NCI-H1417 (cell line): Measurements from ENCODE around the gene SVEP1.

Experiments
- DNase-seq, 3 experiments: peaks; one replicate each; lab custom pipeline; 2025; lab: John Stamatoyannopoulos, UW

Gene SVEP1

GRCh38 chr9:110521206-110521605, 58.3 kb downstream of the SVEP1 start:
- peak in 1 of 3 experiments; percentile 38 for DNase-seq

- DNase-seq: no peak
Observed at GRCh38 chr9:110520120-110520701, 59.3 kb downstream of the SVEP1 start.

DNA sequence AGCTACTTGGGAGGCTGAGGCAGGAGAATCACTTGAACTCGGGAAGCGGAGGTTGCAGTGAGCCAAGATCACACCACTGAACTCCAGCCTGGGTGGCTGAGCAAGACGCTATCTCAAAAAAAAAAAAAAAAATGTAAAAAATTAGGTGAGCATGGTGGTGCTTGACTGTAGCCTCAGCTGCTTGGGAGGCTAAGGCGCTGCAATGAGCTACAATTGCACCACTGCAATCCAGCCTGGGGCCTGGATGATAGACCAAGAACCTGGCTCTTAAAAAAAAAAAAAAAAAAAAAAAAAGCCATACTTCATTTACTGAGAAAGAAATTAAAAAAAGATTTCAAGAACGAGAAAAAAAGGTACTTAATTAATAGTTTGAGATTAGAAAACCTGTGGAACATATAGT, 62.1 kb downstream of the SVEP1 start:
- no peak for DNase-seq

DNA sequence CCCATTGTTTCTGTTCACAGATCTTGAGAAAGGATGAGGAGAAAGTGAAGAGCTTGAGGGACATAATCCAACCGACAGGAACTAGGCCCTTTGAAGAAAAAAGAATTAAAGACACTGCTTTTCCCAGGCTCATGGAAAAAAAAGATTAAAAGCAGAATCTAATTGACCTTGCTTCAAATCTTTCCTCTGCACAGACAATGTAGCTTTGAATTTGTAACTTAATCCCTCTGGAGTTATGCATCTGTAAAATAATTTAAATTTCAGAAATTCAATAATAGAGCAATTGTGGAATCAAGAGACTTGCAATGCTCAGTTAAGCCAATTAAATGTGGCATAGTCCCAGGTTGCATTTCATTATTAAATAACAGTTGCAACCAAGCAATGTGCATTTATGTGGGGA, 64.6 kb downstream of the SVEP1 start:
- no peak for DNase-seq

DNA sequence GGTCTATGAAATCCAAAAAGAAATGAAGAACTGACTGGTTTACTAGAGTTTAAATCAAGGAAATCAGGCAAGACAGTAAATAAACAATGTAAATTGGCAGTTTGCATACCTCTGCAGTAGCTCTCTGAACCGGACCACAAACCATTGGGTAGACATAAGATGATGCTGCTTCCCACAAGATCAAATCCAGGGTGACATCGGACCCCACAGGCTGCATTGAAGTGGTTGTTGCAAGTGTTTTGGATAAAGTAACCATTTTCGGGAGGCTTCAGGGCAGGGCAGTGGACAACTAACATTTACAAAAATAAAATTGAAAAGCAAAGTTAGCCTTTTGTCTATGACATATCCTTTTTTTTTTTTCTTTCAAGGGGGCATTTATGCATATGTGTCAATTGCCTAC, 66.7 kb downstream of the SVEP1 start:
- DNase-seq: no peak

GRCh38 chr9:110509792-110510191, 69.7 kb downstream of the SVEP1 start:
- DNase-seq: no peak

DNA sequence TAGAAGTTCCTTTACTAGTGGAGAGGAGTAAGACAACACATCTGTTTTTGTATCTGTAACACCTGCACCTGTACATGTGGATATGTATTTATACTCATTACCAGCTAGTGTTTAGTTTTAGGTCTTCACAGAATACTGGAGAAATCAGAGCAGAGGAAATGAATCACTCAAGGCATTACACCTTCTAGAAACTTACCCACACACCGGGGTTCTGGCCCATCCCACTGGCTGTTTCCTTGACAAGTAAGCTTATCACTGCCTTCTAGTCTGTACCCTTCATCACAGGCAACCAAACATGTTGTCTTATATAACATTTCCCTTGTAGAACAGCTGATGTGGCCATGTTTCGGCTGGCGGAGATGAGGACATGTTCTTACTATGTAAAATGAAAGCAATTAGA, 76.7 kb downstream of the SVEP1 start:
- DNase-seq: no peak

GRCh38 chr9:110499608-110500007, 79.9 kb downstream of the SVEP1 start:
- no peak for DNase-seq

DNA sequence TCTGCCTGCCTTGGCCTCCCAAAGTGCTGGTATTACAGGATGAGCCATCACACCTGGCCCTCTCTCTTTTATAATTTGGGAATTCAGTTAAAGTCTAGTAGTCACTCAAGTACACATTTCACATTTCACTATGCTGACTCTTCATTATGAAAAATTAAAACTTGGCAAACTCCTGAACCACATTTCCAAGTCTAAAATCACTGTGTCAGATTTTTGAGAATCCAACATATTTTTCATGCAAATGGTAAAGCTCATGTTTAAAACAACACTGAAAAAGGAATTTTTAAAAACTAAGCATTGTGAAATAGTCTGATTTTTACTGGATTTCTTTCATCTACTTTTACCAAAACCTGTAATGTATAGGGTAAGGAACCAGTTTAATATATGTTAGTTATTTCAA, 92.3 kb downstream of the SVEP1 start:
- no peak for DNase-seq

- no peak for DNase-seq
Observed at GRCh38 chr9:110486218-110486617, 93.3 kb downstream of the SVEP1 start.

DNA sequence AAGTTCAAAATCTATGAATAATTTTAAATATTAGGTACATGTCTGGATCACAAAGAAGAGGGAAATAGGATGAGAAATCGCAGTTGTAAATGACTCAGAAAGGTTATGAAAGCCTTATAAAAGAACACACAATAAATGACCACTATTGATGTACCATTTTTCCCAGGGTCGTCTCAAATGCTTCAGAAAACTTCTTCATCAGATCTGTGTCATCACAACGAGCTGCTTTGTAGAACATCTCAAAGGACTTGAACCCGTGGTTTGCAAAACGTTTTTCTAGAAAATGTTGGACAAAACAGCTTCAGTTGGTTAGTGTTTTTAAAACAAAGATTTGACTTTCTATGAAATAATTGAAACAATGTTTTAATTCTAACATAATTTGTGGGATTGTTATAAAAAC, 100.1 kb downstream of the SVEP1 start:
- no peak for DNase-seq

- DNase-seq: no peak
Observed at GRCh38 chr9:110476251-110476650, 103.3 kb downstream of the SVEP1 start.

DNA sequence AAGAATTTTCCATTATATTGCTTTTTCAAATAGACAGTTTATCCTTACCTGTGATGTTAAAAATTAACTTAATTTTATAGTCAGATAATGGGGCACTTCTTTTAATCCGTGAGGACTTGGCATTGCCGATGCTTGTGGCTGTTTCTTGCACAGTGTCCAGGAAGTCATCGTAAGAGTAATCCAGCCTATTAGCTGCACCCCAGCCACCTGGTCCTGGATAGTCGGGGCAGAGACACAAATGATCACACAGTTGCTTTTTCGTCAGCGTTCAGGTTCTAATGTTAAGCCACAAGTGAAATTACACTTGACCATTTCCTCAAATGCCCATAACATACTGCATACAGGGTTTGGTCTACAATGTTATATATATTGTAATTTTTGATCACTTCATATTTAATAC, 107.4 kb downstream of the SVEP1 start:
- DNase-seq: no peak

DNA sequence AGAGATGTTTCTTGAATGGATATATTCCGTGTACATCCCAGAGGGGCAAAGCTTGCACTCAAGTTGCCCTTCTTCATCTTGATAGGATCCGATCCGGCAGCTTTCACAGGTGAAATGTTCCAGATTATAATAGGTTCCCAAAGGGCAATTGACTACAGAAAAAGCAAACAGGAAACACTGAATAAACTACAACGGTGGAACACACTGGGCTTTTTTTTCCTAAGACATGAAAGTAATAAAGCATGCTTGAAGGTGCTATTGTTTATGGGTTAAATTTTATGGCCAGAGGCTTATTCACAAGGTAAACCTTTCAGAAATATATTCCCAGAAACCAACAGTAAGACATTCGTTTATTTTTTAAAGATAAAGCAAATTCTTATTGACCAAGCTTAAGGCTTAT, 110.6 kb downstream of the SVEP1 start:
- DNase-seq: no peak

DNA sequence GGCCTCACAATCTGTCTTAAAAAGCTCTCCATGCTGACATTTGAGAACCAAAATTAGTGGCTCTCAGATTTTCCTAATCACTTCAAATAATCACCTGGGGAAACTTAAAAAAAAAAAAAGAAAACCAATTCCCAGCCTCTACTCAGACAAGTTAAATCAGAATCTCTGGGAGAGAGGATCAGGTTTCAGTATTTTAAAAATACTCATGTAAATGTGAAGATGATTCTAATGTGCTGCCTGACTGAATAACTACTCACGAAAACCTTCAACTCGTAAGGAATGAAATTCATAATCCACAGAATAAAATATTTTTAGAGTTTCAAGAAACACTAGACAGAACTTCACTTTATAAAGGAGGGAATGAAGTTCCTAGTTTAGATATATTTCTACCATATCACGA, 114.4 kb downstream of the SVEP1 start:
- DNase-seq: peak in 1 of 3 experiments; percentile 28

GRCh38 chr9:110464321-110464720, 115.2 kb downstream of the SVEP1 start:
- peak in 1 of 3 experiments; percentile 12 for DNase-seq

DNA sequence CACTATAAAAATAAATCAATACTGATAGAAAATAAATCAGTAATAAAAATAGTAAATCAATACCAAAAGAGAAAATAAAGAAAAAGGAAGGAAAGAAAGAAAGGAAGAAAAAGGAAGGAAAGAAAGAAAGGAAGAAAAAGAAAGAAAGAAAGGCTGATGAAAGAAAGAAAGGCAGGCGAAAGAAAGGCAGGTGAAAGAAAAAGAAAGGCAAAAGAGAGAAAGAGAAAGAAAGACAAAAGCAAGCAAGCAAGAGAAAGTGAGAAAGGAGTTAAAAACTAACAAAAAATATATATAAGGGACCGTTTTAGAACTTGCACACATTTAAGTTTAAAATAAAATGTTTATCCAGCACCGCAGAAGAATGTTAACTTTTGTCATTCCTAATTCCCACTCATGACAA, 116.0 kb downstream of the SVEP1 start:
- DNase-seq: no peak

GRCh38 chr9:110457245-110457644, 122.3 kb downstream of the SVEP1 start:
- no peak for DNase-seq

DNA sequence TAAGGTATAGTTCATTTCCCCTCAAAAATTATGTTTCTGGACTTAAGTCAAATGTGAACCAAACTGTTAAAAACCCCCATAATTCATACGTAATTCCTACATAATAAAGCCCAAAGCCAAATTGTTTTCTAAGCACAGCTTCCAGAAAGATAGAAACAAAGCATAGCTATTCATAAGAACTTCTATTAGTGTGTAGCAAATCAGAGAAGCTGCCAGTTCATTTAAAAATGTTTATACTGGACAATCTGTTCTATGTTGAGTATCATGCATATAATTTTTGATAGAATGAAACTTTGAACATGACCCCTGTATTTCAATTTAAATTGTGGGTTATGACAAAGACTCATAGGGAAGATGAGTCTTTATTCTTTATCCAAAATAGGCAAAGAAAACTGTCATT, 122.9 kb downstream of the SVEP1 start:
- no peak for DNase-seq

DNA sequence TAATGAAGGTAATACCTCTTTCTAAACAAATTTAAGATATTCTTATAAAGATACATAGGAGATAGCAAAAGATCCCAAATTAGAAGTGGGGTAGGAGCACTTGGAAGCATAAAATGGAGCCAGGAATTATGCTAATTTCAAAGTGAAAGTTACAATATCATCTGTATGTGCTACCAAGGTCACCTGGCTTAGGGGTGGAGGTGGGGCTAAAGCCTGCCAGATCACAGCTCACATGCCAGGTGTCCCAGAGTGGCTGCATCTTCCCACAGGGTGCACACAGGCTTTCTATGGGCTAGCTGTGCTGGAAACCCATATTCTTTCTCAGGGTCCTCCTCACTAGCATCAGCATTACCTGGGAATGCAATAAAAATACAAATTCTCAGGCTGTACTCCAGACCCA, 123.7 kb downstream of the SVEP1 start:
- no peak for DNase-seq

DNA sequence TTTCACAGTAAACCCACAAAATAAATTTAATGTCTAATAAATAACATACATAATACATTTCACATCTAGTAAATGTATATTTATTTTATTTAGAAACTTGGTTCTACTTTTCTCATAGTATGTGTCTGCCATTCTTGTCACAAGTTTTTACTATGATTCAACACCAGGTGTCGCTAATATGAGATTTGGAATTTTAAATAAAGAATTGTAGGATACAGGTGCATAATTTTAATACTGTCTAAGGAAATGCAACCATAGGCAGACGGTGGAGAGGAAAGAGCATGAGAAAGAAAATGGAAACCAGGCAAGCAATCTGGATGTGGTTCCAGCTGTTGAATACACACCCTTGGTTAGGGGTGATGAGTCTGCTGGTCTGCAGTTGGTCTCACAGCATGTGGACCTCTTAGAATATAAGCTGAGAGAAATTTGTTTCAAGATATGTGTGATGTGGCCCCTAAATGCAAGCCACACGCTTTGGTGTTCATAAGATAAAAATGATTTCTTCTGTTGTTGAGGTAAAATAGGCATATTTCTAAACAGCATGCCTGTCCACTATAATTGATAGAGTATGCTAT, 127.2 kb downstream of the SVEP1 start:
- peak in 1 of 3 experiments; percentile 14 for DNase-seq

DNA sequence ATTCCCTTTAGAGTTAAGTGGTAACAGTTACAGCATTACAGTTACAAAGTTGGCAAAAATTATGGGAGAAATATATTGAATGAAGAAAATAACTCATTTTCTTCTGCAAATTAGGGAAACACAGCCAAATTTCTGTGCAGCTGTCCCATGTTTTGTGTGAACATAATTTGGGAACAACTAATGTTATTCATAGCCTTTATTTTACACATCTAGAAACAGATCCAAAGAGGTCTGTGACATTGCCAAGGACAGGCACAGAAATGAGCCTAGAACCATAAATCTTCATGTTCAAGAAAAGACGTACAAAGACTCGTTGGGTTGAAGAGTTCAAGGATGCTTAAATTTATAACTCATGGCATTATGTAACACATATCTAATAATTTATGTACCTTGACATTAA, 127.8 kb downstream of the SVEP1 start:
- no peak for DNase-seq

- DNase-seq: no peak
Observed at GRCh38 chr9:110447476-110447875, 132.1 kb downstream of the SVEP1 start.

DNA sequence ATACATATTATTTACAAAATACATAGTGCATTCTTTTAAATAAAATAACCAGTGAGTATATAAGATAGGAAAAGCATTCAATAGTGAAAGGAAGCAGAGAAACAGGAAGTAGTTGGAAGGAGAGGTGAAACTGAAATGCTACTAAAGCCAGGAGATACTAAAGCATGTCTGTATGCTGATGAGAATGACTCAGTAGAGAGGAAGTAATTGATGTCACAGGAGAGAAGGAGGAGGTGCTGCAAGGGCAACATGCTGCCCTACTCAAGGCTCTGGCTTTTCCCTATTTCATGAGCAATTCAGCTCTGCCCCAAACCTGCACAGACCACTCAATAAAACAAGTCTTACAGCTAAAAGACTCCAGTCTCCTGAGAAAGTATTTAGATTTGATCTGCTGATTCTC, 133.4 kb downstream of the SVEP1 start:
- no peak for DNase-seq
